HCT116 (cell line): Measurements from ENCODE around the gene KMT2B. TPM values are rescaled to one million over a fixed set of nuclear protein-coding genes. Genes with fewer than 3 reads are reported as not detected.

ENCODE experiments used
- ATAC-seq: fragments of 200-7000 bp; cut with Tn5 transposase; 2 replicates; pipeline ENCODE4 v1.9.1; 2020; ENCODE audit warnings: mild to moderate bottlenecking, moderate library complexity
- BruUV-seq: library from RNA; stranded (reverse); fragments of 400-500 nt; replicated peaks from 2 replicates; lab custom pipeline; 2021; lab: Mats Ljungman, UMichigan
- CTCF ChIA-PET: fragments of 300-600 bp; sonication (Branson Sonifier 250); formaldehyde crosslinking; loops from one replicate; lab custom pipeline; 2021; ENCODE audit warnings: antibody characterized with exemption; lab: Charles Lee
- POLR2A ChIA-PET: fragments of 300-600, 350-600 bp; sonication (Branson Sonifier 250); formaldehyde crosslinking; loops from one replicate; lab custom pipeline; 2021; ENCODE audit warnings: antibody characterized with exemption; lab: Charles Lee
- RAD21 ChIA-PET, 2 experiments: fragments of 300-600 bp; sonication (Branson Sonifier 250); formaldehyde crosslinking; loops; one replicate each; lab custom pipeline; 2023; ENCODE audit warnings: low total read pairs in 2 of 2; ENCODE audit not compliant: uncharacterized antibody in 2 of 2, unreplicated experiment in 2 of 2, low non-redundant PET in 1 of 2; lab: Charles Lee
- DNase-seq: peaks from one replicate; pipeline ENCODE4 v3.0.0-alpha.2; 2010; ENCODE audit warnings: low read depth, low spot score
- H2AFZ ChIP-seq: fragments of 200-600 bp; shearing (Covaris generic), sonication (generic); 2 replicates; pipeline ENCODE4 v1.6.1; 2017; ENCODE audit warnings: low read depth, mixed run types, mixed read lengths, antibody characterized with exemption, low read length; ENCODE audit not compliant: poor library complexity, severe bottlenecking
- H3K27ac ChIP-seq: 2 replicates; pipeline ENCODE4 v1.5.1; 2012; ENCODE audit warnings: low read depth, low read length
- H3K27me3 ChIP-seq: fragments of 200-600 bp; sonication (generic); 2 replicates; pipeline ENCODE4 v1.6.1; 2016; ENCODE audit warnings: mixed run types, low read length, mixed read lengths; ENCODE audit not compliant: insufficient read depth
- H3K36me3 ChIP-seq, 2 experiments: fragments of 200-500 bp in 1 of 2; fragments of 200-600 bp in 1 of 2; sonication (Bioruptor generic) in 1 of 2; sonication (generic) in 1 of 2; 2 replicates each; pipeline versions ENCODE4 v1.5.1 to v1.6.1; 2014 to 2016; ENCODE audit warnings: low read length in 2 of 2, inconsistent platforms in 1 of 2, mixed read lengths in 1 of 2, mixed run types in 1 of 2; ENCODE audit not compliant: insufficient read depth in 2 of 2, control insufficient read depth in 1 of 2
- H3K4me1 ChIP-seq, 2 experiments: fragments of 200-600 bp in 1 of 2; sonication (generic) in 1 of 2; 2 replicates each; pipeline versions ENCODE4 v1.5.1 to v1.6.1; 2012 to 2017; ENCODE audit warnings: low read length in 2 of 2, inconsistent platforms in 1 of 2, mild to moderate bottlenecking in 1 of 2, mixed read lengths in 1 of 2, mixed run types in 1 of 2, moderate library complexity in 1 of 2; ENCODE audit not compliant: insufficient read depth in 2 of 2, control insufficient read depth in 1 of 2
- H3K4me2 ChIP-seq: fragments of 200-600 bp; sonication (generic); 2 replicates; pipeline ENCODE4 v1.6.1; 2017; ENCODE audit warnings: mixed run types, low read length, mixed read lengths
- H3K4me3 ChIP-seq, 2 experiments: fragments of 200-600 bp in 1 of 2; sonication (generic) in 1 of 2; replicated peaks in 1 of 2; 2 replicates each; pipeline ENCODE4 v1.5.1; 2011 to 2016; ENCODE audit warnings: low read length in 2 of 2, control low read depth in 1 of 2, low read depth in 1 of 2, mild to moderate bottlenecking in 1 of 2, mixed read lengths in 1 of 2, mixed run types in 1 of 2
- H3K79me2 ChIP-seq: fragments of 200-600 bp; sonication (generic); 2 replicates; pipeline ENCODE4 v1.6.1; 2017; ENCODE audit warnings: mild to moderate bottlenecking, mixed run types, low read length, moderate library complexity, mixed read lengths; ENCODE audit not compliant: insufficient read depth
- H3K9ac ChIP-seq: fragments of 200-600 bp; sonication (generic); 2 replicates; pipeline ENCODE4 v1.6.1; 2016; ENCODE audit warnings: low read length, mixed read lengths
- H3K9me2 ChIP-seq: fragments of 200-600 bp; sonication (generic), shearing (Covaris generic); 2 replicates; pipeline ENCODE4 v1.6.1; 2017; ENCODE audit warnings: mixed run types, mild to moderate bottlenecking, moderate library complexity; ENCODE audit not compliant: insufficient read depth
- H3K9me3 ChIP-seq, 2 experiments: fragments of 200-500 bp in 1 of 2; fragments of 200-600 bp in 1 of 2; sonication (Bioruptor generic) in 1 of 2; sonication (generic) in 1 of 2; 2 replicates each; pipeline ENCODE4 v1.6.1; 2014 to 2017; ENCODE audit warnings: low read length in 2 of 2, mixed read lengths in 2 of 2, inconsistent platforms in 1 of 2, low read depth in 1 of 2, mild to moderate bottlenecking in 1 of 2, mixed run types in 1 of 2, moderate library complexity in 1 of 2; ENCODE audit not compliant: control insufficient read depth in 1 of 2, insufficient read depth in 1 of 2
- H4K20me1 ChIP-seq: fragments of 200-600 bp; sonication (generic), shearing (Covaris generic); 2 replicates; pipeline ENCODE4 v1.6.1; 2017; ENCODE audit warnings: mixed run types, mild to moderate bottlenecking, moderate library complexity; ENCODE audit not compliant: insufficient read depth
- CBX3 ChIP-seq: IDR thresholded peaks from 2 replicates; pipeline ENCODE4 v1.6.1; 2012; ENCODE audit warnings: low read depth
- CEBPB ChIP-seq: IDR thresholded peaks from 2 replicates; pipeline ENCODE4 v1.6.1; 2012; ENCODE audit warnings: low read depth
- ELF1 ChIP-seq: IDR thresholded peaks from 2 replicates; pipeline ENCODE4 v1.6.1; 2012; ENCODE audit warnings: low read depth, borderline replicate concordance
- EZH2 ChIP-seq: fragments of 200-600 bp; sonication (generic); IDR thresholded peaks from 2 replicates; pipeline ENCODE4 v1.6.1; 2017; ENCODE audit warnings: antibody characterized with exemption, mixed run types
- EZH2phosphoT487 ChIP-seq: fragments of 200-600 bp; IDR thresholded peaks from 2 replicates; pipeline ENCODE4 v1.6.1; 2018; ENCODE audit warnings: antibody characterized with exemption, borderline replicate concordance
- JUND ChIP-seq: IDR thresholded peaks from 2 replicates; pipeline ENCODE4 v1.6.1; 2012
- POLR2A ChIP-seq: IDR thresholded peaks from 2 replicates; pipeline ENCODE4 v1.7.0; 2011; ENCODE audit warnings: borderline replicate concordance; ENCODE audit not compliant: insufficient read depth, insufficient read length; ENCODE audit errors: extremely low read depth
- POLR2AphosphoS5 ChIP-seq: IDR thresholded peaks from 2 replicates; pipeline ENCODE4 v1.6.1; 2011; ENCODE audit warnings: mild to moderate bottlenecking, low read depth, low read length, moderate library complexity
- RAD21 ChIP-seq: IDR thresholded peaks from 2 replicates; pipeline ENCODE4 v1.6.1; 2012; ENCODE audit warnings: low read depth, mild to moderate bottlenecking
- SIN3A ChIP-seq: IDR thresholded peaks from 2 replicates; pipeline ENCODE4 v1.6.1; 2012; ENCODE audit warnings: low read depth
- TCF7L2 ChIP-seq: IDR thresholded peaks from 2 replicates; pipeline ENCODE4 v1.7.0; 2011; ENCODE audit warnings: borderline replicate concordance, inconsistent platforms; ENCODE audit not compliant: insufficient read depth, insufficient read length; ENCODE audit errors: extremely low read depth
- YY1 ChIP-seq: IDR thresholded peaks from 2 replicates; pipeline ENCODE4 v1.6.1; 2011; ENCODE audit warnings: low read length, low read depth, moderate library complexity, mild to moderate bottlenecking; ENCODE audit not compliant: insufficient replicate concordance; ENCODE audit errors: extremely low read depth
- ZFX ChIP-seq: fragments of 450-650 bp; IDR thresholded peaks from 2 replicates; pipeline ENCODE4 v1.6.1; 2017
- intact Hi-C: fragments of 100-400 bp; cut with micrococcal nuclease; formaldehyde crosslinking; loops from 2 replicates; pipeline ENCODE4 v1.10.0; 2022
- total RNA-seq: library from RNA; stranded (reverse); gene quantifications from one replicate; pipeline ENCODE4 v1.2.1, GENCODE V29; 2021; ENCODE audit not compliant: unreplicated experiment
- TF ChIP-seq, protein P1 (sequence below): IDR thresholded peaks from 2 replicates; pipeline ENCODE4 v1.6.1; 2012
- TF ChIP-seq, protein P2 (sequence below): IDR thresholded peaks from 2 replicates; pipeline ENCODE4 v1.6.1; 2012
- TF ChIP-seq, protein P3 (sequence below), 3 experiments: fragments of 200-600 bp in 1 of 3; sonication (generic) in 1 of 3; IDR thresholded peaks in 2 of 3; conservative IDR thresholded peaks in 1 of 3; 2 replicates each; pipeline ENCODE4 v1.5.1; 2012 to 2017; ENCODE audit warnings: low read depth in 2 of 3, low read length in 2 of 3, antibody characterized with exemption in 1 of 3, borderline replicate concordance in 1 of 3, control low read depth in 1 of 3, mild to moderate bottlenecking in 1 of 3, mixed read lengths in 1 of 3, mixed run types in 1 of 3, moderate library complexity in 1 of 3; ENCODE audit not compliant: insufficient read depth in 1 of 3
- TF ChIP-seq, protein P4 (sequence below): IDR thresholded peaks from 2 replicates; pipeline ENCODE4 v1.6.1; 2012; ENCODE audit warnings: low read depth

The KMT2B gene
- total RNA-seq, 1 experiment from 2014 or later = 29.9 TPM

DNA sequence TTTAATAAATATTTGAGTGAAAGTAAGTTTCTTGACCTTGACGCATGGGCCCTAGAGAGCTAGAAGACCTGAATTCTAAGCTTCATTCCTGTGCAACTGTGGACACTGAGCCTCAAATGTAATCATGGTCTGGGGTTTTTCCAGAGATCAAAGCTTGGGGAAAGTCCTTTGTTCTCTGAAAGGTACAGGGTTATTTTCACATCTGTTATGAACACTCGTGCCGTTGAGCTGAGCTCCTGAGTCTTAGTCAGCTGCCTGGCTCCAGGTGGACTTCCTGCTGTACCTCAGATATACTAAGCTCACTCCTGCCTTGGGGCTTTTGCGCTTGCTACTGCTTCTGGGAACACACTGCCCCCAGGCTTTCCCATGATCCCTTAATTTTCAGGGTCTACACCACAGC lies 21.0 kb upstream of the KMT2B start:
- intact Hi-C loops = no loop called here
- H3K27me3 ChIP-seq = no peaks in the 10 kb centered on the region
- no peaks in the 10 kb centered on the region for H3K9me2 ChIP-seq
- CTCF ChIA-PET = interaction anchor here (1.1 to 1.6 kb wide), 2 partner anchors 14 to 123 kb away, joined by 3 to 4 read pairs; no protein-coding TSS in a partner anchor
- no peak for DNase-seq
- no peaks in the 10 kb centered on the region for H3K36me3 ChIP-seq
- TF ChIP-seq, protein P1, sequence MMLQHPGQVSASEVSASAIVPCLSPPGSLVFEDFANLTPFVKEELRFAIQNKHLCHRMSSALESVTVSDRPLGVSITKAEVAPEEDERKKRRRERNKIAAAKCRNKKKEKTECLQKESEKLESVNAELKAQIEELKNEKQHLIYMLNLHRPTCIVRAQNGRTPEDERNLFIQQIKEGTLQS = no peak
- TF ChIP-seq ELF1 = no peak
- no peak for TF ChIP-seq CBX3
- no peak for TF ChIP-seq POLR2A
- no peak for TF ChIP-seq RAD21
- TF ChIP-seq TCF7L2 = no peak
- no peak for TF ChIP-seq YY1
- no peak for TF ChIP-seq SIN3A
- TF ChIP-seq, protein P2, sequence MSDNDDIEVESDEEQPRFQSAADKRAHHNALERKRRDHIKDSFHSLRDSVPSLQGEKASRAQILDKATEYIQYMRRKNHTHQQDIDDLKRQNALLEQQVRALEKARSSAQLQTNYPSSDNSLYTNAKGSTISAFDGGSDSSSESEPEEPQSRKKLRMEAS = no peak
- TF ChIP-seq, protein P3, sequence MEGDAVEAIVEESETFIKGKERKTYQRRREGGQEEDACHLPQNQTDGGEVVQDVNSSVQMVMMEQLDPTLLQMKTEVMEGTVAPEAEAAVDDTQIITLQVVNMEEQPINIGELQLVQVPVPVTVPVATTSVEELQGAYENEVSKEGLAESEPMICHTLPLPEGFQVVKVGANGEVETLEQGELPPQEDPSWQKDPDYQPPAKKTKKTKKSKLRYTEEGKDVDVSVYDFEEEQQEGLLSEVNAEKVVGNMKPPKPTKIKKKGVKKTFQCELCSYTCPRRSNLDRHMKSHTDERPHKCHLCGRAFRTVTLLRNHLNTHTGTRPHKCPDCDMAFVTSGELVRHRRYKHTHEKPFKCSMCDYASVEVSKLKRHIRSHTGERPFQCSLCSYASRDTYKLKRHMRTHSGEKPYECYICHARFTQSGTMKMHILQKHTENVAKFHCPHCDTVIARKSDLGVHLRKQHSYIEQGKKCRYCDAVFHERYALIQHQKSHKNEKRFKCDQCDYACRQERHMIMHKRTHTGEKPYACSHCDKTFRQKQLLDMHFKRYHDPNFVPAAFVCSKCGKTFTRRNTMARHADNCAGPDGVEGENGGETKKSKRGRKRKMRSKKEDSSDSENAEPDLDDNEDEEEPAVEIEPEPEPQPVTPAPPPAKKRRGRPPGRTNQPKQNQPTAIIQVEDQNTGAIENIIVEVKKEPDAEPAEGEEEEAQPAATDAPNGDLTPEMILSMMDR (IDR thresholded peaks at IDR 0.05 in 2 of 3, conservative IDR thresholded peaks at IDR 0.05 in 1 of 3; ENCODE audit: borderline replicate concordance in 1 of 3, insufficient read depth in 1 of 3, low read depth in 2 of 3, low read length in 2 of 3) = no peak
- no peak for TF ChIP-seq POLR2AphosphoS5
- no peak for TF ChIP-seq EZH2phosphoT487
- no peak for TF ChIP-seq ZFX
- TF ChIP-seq, protein P4, sequence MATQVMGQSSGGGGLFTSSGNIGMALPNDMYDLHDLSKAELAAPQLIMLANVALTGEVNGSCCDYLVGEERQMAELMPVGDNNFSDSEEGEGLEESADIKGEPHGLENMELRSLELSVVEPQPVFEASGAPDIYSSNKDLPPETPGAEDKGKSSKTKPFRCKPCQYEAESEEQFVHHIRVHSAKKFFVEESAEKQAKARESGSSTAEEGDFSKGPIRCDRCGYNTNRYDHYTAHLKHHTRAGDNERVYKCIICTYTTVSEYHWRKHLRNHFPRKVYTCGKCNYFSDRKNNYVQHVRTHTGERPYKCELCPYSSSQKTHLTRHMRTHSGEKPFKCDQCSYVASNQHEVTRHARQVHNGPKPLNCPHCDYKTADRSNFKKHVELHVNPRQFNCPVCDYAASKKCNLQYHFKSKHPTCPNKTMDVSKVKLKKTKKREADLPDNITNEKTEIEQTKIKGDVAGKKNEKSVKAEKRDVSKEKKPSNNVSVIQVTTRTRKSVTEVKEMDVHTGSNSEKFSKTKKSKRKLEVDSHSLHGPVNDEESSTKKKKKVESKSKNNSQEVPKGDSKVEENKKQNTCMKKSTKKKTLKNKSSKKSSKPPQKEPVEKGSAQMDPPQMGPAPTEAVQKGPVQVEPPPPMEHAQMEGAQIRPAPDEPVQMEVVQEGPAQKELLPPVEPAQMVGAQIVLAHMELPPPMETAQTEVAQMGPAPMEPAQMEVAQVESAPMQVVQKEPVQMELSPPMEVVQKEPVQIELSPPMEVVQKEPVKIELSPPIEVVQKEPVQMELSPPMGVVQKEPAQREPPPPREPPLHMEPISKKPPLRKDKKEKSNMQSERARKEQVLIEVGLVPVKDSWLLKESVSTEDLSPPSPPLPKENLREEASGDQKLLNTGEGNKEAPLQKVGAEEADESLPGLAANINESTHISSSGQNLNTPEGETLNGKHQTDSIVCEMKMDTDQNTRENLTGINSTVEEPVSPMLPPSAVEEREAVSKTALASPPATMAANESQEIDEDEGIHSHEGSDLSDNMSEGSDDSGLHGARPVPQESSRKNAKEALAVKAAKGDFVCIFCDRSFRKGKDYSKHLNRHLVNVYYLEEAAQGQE = no peak
- TF ChIP-seq EZH2 = no peak
- TF ChIP-seq JUND = no peak
- TF ChIP-seq CEBPB = no peak
- H3K4me2 ChIP-seq = no peak overlapping the region
- no peak overlapping the region for H3K9ac ChIP-seq
- H3K4me1 ChIP-seq = peaks cover 5 to 9% of the 10 kb centered on the region in 2 experiments; a peak in 3 of 4 replicates
- no peak overlapping the region for H3K27ac ChIP-seq
- H3K9me3 ChIP-seq = no peaks in the 10 kb centered on the region
- no peaks in the 10 kb centered on the region for H4K20me1 ChIP-seq
- ATAC-seq = no peak
- BruUV-seq = no TSS peak
- H3K4me3 ChIP-seq = no peak overlapping the region
- H2AFZ ChIP-seq = no peak overlapping the region
- RAD21 ChIA-PET = no interaction called here
- no peaks in the 10 kb centered on the region for H3K79me2 ChIP-seq
- POLR2A ChIA-PET = no interaction called here
